ENCODE measurements around the gene UBASH3B.

UBASH3B gene

DNA sequence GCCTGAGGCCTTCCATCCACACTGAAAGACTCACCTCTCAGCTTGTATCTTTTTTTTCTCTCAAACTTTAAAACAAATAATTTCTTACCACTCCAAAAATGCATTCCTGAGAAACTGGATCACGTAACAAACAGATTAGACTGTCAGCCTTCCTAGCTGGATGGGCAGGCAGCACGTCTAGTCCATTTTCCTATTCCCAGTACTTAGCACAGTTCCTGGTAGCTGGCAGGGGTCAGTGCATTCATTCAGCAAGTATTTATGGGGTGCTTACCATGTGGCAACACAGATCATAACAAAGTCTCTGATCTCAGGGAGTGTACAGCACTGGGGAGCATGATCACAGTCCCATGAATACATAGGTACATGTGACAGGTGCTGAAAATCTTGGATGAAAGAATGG, 89.6 kb downstream of the UBASH3B start:
- no peak overlapping the region for H3K27ac ChIP-seq
- ChIA-PET CTCF (interaction anchor here (0.5 kb wide), 2 partner anchors 163 to 319 kb away, joined by 3 read pairs; no protein-coding TSS in a partner anchor), POLR2A (ENCODE audit: low non-redundant PET) (no interaction called here)
- TF ChIP-seq, protein P1, sequence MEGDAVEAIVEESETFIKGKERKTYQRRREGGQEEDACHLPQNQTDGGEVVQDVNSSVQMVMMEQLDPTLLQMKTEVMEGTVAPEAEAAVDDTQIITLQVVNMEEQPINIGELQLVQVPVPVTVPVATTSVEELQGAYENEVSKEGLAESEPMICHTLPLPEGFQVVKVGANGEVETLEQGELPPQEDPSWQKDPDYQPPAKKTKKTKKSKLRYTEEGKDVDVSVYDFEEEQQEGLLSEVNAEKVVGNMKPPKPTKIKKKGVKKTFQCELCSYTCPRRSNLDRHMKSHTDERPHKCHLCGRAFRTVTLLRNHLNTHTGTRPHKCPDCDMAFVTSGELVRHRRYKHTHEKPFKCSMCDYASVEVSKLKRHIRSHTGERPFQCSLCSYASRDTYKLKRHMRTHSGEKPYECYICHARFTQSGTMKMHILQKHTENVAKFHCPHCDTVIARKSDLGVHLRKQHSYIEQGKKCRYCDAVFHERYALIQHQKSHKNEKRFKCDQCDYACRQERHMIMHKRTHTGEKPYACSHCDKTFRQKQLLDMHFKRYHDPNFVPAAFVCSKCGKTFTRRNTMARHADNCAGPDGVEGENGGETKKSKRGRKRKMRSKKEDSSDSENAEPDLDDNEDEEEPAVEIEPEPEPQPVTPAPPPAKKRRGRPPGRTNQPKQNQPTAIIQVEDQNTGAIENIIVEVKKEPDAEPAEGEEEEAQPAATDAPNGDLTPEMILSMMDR (conservative IDR thresholded peaks at IDR 0.05; ENCODE audit: low read depth), result no peak
- no peak for DNase-seq (ENCODE audit: low spot score)

GRCh38 chr11:122746050-122746478, 90.5 kb downstream of the UBASH3B start:
- CTCF ChIA-PET, result interaction anchor here (0.7 kb wide), 1 partner anchor 9 kb away, joined by 3 read pairs; no protein-coding TSS in a partner anchor
- H3K27ac ChIP-seq, result no peak overlapping the region
- DNase-seq (ENCODE audit: low spot score), result no peak
- TF ChIP-seq, protein P1 (conservative IDR thresholded peaks at IDR 0.05; ENCODE audit: low read depth), result no peak
- POLR2A ChIA-PET (ENCODE audit: low non-redundant PET), result no interaction called here

GRCh38 chr11:122746611-122747244, 91.2 kb downstream of the UBASH3B start:
- POLR2A ChIA-PET (ENCODE audit: low non-redundant PET), result no interaction called here
- CTCF ChIA-PET, result interaction anchor here (0.6 kb wide), 1 partner anchor 24 kb away, joined by 3 read pairs; no protein-coding TSS in a partner anchor

DNA sequence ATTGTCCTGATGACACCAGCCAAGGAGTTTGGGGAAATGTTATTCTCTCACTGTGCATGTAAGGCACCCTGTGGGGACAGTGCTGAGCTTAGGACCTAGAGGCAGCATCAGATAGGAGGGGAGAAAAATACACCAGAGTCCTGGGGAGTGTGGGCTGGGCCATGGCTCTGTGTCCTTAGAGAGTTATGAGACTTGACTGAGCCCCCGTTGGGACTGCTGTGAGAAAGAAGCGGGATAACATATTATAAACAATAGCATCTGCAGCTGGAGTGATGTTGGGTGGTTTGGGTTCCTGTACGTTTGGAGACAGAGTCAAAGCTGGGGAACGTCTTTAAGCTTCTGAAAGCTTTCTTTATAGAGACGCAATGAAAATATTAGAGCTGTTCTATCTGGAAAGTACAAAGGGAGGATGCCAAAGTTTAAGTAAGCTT, 91.8 kb downstream of the UBASH3B start:
- TF ChIP-seq, protein P1 (conservative IDR thresholded peaks at IDR 0.05; ENCODE audit: low read depth), result no peak
- ChIA-PET CTCF (interaction anchor here (0.6 to 0.9 kb wide), 2 partner anchors 23 to 34 kb away, joined by 3 read pairs; no protein-coding TSS in a partner anchor), POLR2A (ENCODE audit: low non-redundant PET) (no interaction called here)
- H3K27ac ChIP-seq, result no peak overlapping the region
- DNase-seq (ENCODE audit: low spot score), result no peak

More at GRCh38 chr11:122746611-122747244, 91.2 kb downstream of the UBASH3B start:
- TF ChIP-seq, protein P1 (conservative IDR thresholded peaks at IDR 0.05; ENCODE audit: low read depth), result no peak
- no peak overlapping the region for H3K27ac ChIP-seq
- DNase-seq (ENCODE audit: low spot score), result no peak

DNA sequence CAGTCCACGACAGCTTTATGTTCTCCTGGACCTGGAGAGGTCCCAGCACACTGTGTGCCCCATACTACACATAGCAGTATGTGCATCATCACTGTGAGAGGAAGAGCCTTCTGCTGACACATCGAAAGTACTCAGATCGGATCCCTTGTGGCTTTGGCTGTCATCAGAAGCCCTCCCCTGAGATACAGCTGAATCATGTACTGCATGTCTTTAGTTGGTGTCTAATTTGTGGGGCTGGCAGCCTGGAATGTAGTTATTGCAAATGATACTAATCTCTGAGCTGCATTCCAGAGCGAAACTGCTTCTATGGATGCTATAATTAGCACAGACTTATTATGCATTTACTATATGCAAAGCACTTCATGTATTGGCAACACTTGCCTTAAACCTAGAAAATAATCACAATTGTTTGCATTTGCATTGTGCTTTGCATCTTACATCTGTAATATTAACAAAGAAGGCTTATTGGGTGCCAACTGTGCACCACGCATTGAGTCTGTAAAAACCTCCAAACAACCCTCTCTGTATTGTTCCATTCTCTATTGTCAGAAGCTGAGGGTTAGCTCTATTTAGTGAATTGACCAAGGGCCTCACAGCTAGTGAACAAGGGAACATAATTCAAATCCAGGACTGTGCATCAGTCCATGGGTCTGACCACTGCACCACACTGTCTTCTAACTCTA, 93.6 kb downstream of the UBASH3B start:
- POLR2A ChIA-PET (ENCODE audit: low non-redundant PET), result no interaction called here
- CTCF ChIA-PET, result no interaction called here
- H3K27ac ChIP-seq, result no peak overlapping the region
- TF ChIP-seq, protein P1 (conservative IDR thresholded peaks at IDR 0.05; ENCODE audit: low read depth), result no peak
- DNase-seq (ENCODE audit: low spot score), result no peak

GRCh38 chr11:122750049-122750448, 94.5 kb downstream of the UBASH3B start:
- H3K27ac ChIP-seq, result no peak overlapping the region
- TF ChIP-seq, protein P1 (conservative IDR thresholded peaks at IDR 0.05; ENCODE audit: low read depth), result no peak
- ChIA-PET POLR2A (ENCODE audit: low non-redundant PET) (no interaction called here), CTCF (no interaction called here)
- no peak for DNase-seq (ENCODE audit: low spot score)
